ENCODE data around the gene MAPK1IP1L. TPM values are rescaled to one million over a fixed set of nuclear protein-coding genes. Genes with fewer than 3 reads are reported as not detected.
"Not testable (repeated sequence)": the region's sequence is repeated elsewhere in the genome, so short reads cannot be mapped to it uniquely, and the experiment has no call there.

The MAPK1IP1L gene
- total and polyA plus RNA-seq, 5 donors, result 31.4 to 96.4 (median 60.8) TPM

DNA sequence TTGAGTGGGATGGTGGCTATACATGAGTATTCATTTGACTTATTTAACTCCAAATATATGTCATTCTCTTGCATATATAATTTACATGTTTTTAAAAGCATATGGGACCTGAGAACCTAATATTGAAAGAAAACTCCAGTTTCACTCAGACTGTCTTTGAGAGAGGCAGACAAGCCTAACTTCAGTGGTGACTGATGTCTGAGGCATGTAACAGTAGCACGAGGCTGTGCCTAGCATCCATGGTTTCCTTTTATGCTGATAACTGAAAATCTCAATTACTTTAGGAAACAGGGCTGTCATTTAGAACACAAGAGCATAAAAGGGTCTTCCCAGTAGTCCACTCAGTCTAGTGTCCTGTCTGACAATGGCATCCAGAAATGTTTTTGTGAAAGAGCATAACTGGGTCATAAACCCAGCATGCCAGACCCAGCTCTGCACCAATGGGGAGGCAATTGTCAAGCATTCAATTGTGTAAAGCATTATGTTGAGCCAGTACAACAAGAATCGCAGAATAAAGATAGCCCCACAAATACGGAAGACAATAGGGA lies 24.3 kb downstream of the MAPK1IP1L start:
- 86% methylated on average over 3 of the region's 3 CpGs for WGBS
- ATAC-seq (no peak), DNase-seq (no peak)
- Histone ChIP-seq H3K4me1 (ENCODE audit: control insufficient read depth, insufficient read depth, low read length) (peaks cover 4% of the 10 kb centered on the region), H3K27me3 (ENCODE audit: control insufficient read depth, insufficient read depth) (no peaks in the 10 kb centered on the region), H3K27ac (ENCODE audit: low read length) (no peak overlapping the region), H3K9me3 (ENCODE audit: control insufficient read depth, low read length) (no peaks in the 10 kb centered on the region), H3K4me3 (ENCODE audit: low read length) (no peak overlapping the region)
- intact Hi-C loops (cut with DNase I), result no loop called here

DNA sequence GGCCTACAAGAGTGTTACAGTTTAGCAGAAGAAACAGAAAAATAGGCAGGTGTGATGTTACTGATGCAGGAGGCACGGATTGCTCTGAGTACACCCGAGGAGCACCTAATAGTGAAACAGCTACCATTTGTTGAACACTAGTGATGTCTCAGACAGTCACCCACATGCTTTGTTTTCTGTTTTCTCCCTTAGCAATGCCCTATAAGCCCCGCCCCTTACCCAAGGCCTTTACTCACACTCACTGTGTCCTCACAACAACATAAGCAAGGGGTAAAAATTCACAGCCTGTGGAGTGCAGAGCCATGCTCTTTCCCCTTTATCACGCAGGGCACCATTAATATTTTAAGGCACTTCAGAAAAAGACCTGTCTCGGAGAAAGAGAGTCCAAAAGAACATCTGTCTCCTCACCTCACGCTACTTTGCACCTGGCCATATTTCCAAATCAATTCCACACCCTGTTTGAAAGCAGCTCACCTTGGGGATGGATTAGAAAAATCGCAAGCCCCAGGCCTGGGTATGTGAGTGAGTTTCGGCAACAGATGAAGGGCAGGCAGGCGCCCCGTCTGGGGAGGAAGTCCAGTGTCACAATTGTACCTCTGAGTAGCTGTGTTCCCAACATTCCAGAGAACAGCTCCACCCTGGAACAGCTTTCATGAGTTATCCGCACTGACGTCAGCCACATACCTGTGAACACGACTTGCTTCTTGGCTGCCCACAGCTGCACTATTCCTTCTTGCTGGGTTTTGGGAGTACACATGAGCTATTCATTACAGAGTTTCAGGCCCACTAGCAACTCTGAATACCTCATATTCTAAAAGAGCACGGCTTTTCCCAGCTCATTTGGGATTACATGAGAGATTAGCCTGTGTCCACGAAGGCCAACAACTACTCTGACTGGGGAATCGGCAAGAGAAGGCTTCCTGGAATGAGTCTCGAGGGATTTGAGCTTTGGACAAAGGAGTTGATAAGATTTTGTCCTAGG lies 26.0 kb downstream of the MAPK1IP1L start:
- intact Hi-C loops (cut with DNase I), result no loop called here
- 67% methylated on average over 17 of the region's 17 CpGs for WGBS
- DNase-seq (peak in 1 of 3 donors; percentile 24), ATAC-seq (peak; percentile 50 to 88)
- Histone ChIP-seq H3K27me3 (ENCODE audit: control insufficient read depth, insufficient read depth) (no peaks in the 10 kb centered on the region), H3K4me3 (ENCODE audit: low read length) (no peak overlapping the region), H3K4me1 (ENCODE audit: control insufficient read depth, insufficient read depth, low read length) (peaks cover 4% of the 10 kb centered on the region), H3K9me3 (ENCODE audit: control insufficient read depth, low read length) (no peaks in the 10 kb centered on the region), H3K27ac (ENCODE audit: low read length) (peak overlapping the region; percentile 17)

DNA sequence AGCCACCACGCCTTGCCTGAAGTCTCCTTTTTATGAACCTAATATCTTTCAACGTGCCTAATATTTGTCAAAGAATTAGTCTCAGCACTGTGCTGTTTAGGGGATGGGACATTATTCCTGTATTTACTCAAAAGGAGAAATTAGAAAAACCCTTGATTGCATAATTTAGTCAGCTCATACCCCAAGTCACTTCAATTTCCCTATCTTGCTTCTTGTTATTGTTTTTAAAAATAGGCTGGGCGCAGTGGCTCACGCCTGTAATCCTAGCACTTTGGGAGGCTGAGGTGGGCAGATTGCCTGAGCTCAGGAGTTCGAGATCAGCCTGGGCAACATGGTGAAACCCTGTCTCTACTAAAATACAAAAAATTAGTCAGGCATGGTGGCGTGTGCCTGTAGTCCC lies 28.5 kb downstream of the MAPK1IP1L start:
- ATAC-seq; H3K4me3 ChIP-seq (ENCODE audit: low read length); intact Hi-C loops (cut with DNase I); H3K27ac ChIP-seq (ENCODE audit: low read length); H3K9me3 ChIP-seq (ENCODE audit: control insufficient read depth, low read length); H3K4me1 ChIP-seq (ENCODE audit: control insufficient read depth, insufficient read depth, low read length); DNase-seq; H3K27me3 ChIP-seq (ENCODE audit: control insufficient read depth, insufficient read depth): not testable (repeated sequence)
- 86% methylated on average over 6 of the region's 6 CpGs for whole genome bisulfite sequencing

DNA sequence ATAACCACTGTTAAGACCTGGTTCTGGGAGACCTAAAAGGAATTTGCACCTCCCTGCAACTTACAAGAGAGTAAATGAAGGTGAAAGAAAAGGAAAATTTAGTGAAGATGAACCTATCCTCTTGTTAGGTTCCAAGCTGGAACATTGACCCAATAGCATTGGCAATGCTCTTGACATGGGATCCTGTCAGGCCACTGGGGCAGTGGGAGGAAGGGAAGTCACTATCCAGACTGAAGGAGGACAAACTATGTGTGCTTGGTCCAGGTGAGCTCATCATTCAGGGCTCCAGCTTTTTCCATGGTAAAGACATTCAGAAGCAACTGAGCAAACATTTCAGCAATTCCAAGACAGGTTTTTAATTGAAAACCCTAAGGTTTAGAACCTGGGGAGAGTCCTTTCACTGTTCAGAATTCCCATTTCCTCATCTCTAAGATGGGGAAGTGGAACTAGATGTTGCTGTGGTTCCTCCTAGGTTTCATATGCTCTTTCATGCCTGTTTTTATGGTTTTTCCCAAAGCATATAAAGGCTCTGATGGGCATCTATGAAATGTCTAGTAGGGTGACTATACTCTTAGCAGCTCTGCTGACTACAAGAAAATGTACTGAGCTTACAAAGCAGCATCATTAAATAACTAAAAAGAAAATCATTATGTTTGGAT lies 33.1 kb downstream of the MAPK1IP1L start:
- H3K27ac ChIP-seq (ENCODE audit: low read length), result no peak overlapping the region
- intact Hi-C loops (cut with DNase I), result no loop called here
- ATAC-seq, result no peak

DNA sequence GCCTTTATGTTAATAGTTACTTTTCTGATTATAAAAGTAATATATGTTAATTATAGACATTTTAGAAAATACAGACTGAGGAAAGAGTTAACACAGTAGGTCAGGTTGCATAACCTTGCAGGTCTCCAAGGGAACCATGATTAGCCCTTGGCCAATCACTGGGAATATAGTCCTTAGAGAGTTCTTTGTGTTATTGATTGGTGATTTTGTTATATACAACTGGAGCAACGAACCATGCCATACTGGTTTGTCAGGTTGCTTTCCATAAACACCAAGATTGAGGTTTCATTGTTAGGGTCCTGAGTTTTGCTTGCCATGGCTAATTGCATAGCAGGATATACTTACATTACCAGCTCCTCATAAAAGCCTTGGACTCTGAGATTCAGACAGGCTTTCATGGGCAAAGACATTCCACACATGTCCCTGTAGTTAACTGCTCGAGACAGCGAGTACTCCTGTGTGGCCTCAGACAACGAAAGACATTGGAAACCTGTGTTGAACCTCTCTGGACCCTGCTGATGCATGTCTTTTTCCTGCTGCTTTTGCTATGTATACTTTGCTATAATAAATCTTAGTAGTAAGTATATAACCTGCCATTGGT lies 33.7 kb downstream of the MAPK1IP1L start:
- 82% methylated on average over 4 of the region's 4 CpGs for WGBS
- Histone ChIP-seq H3K4me3 (ENCODE audit: low read length) (no peak overlapping the region), H3K27me3 (ENCODE audit: control insufficient read depth, insufficient read depth) (no peaks in the 10 kb centered on the region), H3K9me3 (ENCODE audit: control insufficient read depth, low read length) (no peaks in the 10 kb centered on the region), H3K4me1 (ENCODE audit: control insufficient read depth, insufficient read depth, low read length) (no peaks in the 10 kb centered on the region), H3K27ac (ENCODE audit: low read length) (no peak overlapping the region)
- intact Hi-C loops (cut with DNase I), result no loop called here
- ATAC-seq (no peak), DNase-seq (no peak)

More for the DNA sequence above, 33.1 kb downstream of the MAPK1IP1L start:
- H3K9me3 ChIP-seq (ENCODE audit: control insufficient read depth, low read length), result no peaks in the 10 kb centered on the region
- no peak overlapping the region for H3K4me3 ChIP-seq (ENCODE audit: low read length)
- no peaks in the 10 kb centered on the region for H3K27me3 ChIP-seq (ENCODE audit: control insufficient read depth, insufficient read depth)
- DNase-seq, result no peak
- H3K4me1 ChIP-seq (ENCODE audit: control insufficient read depth, insufficient read depth, low read length), result no peaks in the 10 kb centered on the region

DNA sequence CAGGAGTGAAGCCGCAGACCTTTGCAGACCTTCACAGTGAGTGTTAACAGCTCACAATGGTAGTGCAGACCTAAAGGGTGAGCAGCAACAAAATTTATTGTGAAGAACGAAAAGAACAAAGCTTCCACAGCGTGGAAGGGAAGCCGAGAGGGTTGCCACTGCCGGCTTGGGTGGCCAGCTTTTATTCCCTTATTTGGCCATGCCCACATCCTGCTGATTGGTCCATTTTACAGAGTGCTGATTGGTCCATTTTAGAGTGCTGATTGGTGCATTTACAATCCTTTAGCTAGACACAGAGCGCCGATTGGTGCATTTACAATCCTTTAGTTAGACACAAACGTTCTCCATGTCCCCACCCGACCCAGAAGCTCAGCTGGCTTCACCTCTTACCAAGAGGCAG lies 35.5 kb downstream of the MAPK1IP1L start:
- Histone ChIP-seq H3K4me1 (ENCODE audit: control insufficient read depth, insufficient read depth, low read length) (no peaks in the 10 kb centered on the region), H3K27ac (ENCODE audit: low read length) (no peak overlapping the region), H3K9me3 (ENCODE audit: control insufficient read depth, low read length) (no peaks in the 10 kb centered on the region), H3K27me3 (ENCODE audit: control insufficient read depth, insufficient read depth) (no peaks in the 10 kb centered on the region), H3K4me3 (ENCODE audit: low read length) (no peak overlapping the region)
- intact Hi-C loops (cut with DNase I), result no loop called here
- DNase-seq (no peak), ATAC-seq (no peak)
- WGBS, result 89% methylated on average over 9 of the region's 9 CpGs

DNA sequence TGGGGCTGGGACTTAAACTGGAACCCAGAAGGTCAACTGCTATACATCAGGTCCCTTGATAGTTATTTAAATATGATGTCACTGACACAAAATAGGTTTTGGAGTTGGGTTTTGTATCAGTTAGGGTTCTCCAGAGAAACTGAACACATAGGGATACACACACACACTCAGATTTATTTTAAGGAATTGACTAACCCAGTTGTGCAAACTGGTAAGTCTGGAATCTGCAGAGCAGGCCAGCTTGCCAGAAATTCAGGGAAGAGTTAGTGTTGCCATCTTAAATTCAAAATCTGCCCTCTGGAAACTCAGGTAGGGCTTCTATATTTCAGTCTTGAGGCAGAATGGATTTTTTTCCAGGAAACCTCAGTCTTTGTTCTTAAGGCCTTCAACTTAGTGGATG lies 36.9 kb downstream of the MAPK1IP1L start:
- Histone ChIP-seq H3K4me1 (ENCODE audit: control insufficient read depth, insufficient read depth, low read length) (no peaks in the 10 kb centered on the region), H3K27ac (ENCODE audit: low read length) (no peak overlapping the region), H3K9me3 (ENCODE audit: control insufficient read depth, low read length) (no peaks in the 10 kb centered on the region), H3K27me3 (ENCODE audit: control insufficient read depth, insufficient read depth) (no peaks in the 10 kb centered on the region), H3K4me3 (ENCODE audit: low read length) (no peak overlapping the region)
- DNase-seq, result no peak
- ATAC-seq, result no peak
- intact Hi-C loops (cut with DNase I), result no loop called here

DNA sequence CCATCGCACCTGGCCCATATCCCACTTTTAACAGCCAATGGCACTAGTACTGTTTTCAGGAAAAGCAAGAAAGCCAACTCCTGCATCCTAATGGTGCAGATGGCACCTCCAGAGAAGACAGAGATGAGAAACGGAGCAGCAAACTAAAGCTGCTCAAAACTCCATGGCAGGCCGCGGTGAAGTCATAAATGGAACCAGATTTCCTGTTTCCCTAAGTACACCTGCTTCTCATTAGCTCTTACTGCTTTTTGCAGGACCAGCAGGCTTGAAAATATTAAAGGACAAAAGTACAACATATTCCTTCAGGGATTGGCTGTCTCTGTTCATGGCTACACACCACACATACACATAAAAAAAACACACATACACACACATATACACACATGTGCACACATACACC lies 40.9 kb downstream of the MAPK1IP1L start:
- Histone ChIP-seq H3K4me1 (ENCODE audit: control insufficient read depth, insufficient read depth, low read length) (no peaks in the 10 kb centered on the region), H3K27me3 (ENCODE audit: control insufficient read depth, insufficient read depth) (no peaks in the 10 kb centered on the region), H3K9me3 (ENCODE audit: control insufficient read depth, low read length) (no peaks in the 10 kb centered on the region), H3K4me3 (ENCODE audit: low read length) (no peak overlapping the region), H3K27ac (ENCODE audit: low read length) (no peak overlapping the region)
- WGBS, result 76% methylated on average over 4 of the region's 4 CpGs
- no peak for ATAC-seq
- DNase-seq, result no peak
- intact Hi-C loops (cut with DNase I), result loop anchor here in 3 of 4 donors (5.0 kb wide), 2 partner anchors 40 to 65 kb away; no protein-coding TSS in a partner anchor

DNA sequence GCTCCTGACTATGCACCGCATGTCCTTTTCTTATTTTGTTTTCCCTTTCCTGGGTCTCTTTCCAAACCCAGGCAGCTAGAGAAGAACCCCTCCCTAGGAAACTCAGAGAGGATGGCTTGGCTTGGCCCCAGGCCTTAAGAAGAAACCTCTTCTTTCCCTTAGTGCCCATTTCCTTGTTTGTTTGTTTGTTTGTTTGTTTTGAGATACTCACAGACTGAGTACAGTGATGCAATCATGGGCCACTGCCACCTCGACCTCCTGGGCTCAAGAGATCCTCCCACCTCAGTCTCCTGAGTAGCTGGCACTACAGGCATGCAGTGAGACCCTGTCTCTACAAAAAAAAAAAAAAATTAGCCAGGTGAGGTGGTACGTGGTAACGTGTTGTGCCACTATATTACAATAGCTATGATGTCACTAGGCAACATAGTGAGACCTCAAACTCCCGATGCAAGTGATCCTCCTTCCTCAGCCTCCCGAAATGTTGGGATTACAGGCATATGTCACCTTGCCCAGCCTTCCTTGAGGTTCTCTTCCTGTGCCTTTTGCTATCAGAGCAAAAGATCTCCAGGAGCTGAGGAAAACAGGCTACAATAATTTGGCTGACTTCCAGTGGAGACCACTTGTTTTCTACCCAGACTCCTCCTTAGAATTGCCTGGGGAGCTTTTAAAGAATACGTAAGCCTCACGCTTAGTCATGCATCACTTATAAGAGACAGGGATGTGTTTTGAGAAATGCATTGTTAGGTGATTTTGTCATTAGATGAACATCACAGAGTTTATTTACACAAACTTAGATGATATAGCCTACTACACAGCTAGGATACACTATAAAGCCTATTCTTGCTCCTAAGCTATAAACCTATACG lies 43.1 kb downstream of the MAPK1IP1L start:
- Histone ChIP-seq H3K27ac (ENCODE audit: low read length) (no peak overlapping the region), H3K4me3 (ENCODE audit: low read length) (no peak overlapping the region), H3K4me1 (ENCODE audit: control insufficient read depth, insufficient read depth, low read length) (peaks cover 3% of the 10 kb centered on the region), H3K9me3 (ENCODE audit: control insufficient read depth, low read length) (no peaks in the 10 kb centered on the region), H3K27me3 (ENCODE audit: control insufficient read depth, insufficient read depth) (no peaks in the 10 kb centered on the region)
- no peak for DNase-seq
- 77% methylated on average over 9 of the region's 9 CpGs for WGBS
- intact Hi-C loops (cut with DNase I), result loop anchor here (5.0 kb wide), 2 partner anchors 38 to 63 kb away; no protein-coding TSS in a partner anchor
- ATAC-seq, result no peak

DNA sequence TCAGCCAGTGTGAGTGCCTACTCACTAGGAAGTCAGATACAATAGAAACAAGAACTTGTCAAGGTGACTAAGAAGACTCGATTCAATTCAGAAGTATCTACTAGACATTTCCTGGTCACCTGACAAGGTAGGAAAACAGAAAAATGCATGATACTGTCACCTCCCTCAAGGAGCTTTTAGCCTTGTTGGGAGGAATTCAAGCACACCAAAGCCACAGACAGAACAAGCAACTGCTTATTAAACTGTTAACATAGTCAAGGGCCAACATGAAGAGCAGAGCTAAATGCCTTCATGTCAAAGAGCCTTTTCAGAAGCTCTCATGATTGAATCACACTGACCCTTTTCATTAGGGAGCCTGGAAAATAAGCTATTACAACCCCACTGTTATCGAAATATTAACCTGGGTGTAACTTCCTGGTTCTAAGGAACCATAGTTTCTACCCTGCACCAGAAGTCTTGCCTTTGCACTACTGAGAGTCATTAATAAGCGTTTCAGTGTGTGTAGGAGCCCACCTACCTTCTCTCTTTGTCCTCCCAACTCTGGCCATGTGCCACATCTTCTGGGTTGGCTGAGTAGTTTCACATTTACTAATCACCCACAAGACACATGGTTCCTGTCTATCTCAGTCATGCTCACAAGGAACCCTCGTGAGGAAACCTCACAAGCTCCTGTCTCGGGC lies 46.6 kb downstream of the MAPK1IP1L start:
- peak overlapping the region; percentile 39 for H3K27ac ChIP-seq (ENCODE audit: low read length)
- H3K9me3 ChIP-seq (ENCODE audit: control insufficient read depth, low read length), result no peaks in the 10 kb centered on the region
- intact Hi-C loops (cut with DNase I), result loop anchor here in 2 of 4 donors (5.0 kb wide), 1 partner anchor 34 kb away; no protein-coding TSS in a partner anchor
- H3K27me3 ChIP-seq (ENCODE audit: control insufficient read depth, insufficient read depth), result no peaks in the 10 kb centered on the region
- ATAC-seq (no peak), DNase-seq (no peak)
- H3K4me1 ChIP-seq (ENCODE audit: control insufficient read depth, insufficient read depth, low read length), result peaks cover 8% of the 10 kb centered on the region
- WGBS, result 58% methylated on average over 5 of the region's 5 CpGs
- H3K4me3 ChIP-seq (ENCODE audit: low read length), result no peak overlapping the region

Measured in right cardiac atrium (tissue), 5 donors.